ENCODE data around the gene DNAH14. TPM values are rescaled to one million over a fixed set of nuclear protein-coding genes. Genes with fewer than 3 reads are reported as not detected.
A peak's percentile ranks its signal among the peaks of the same experiment; 100 is the strongest.

DNAH14 gene
- total RNA-seq, 1 donor from 2014 or later: 3.0 TPM

DNA sequence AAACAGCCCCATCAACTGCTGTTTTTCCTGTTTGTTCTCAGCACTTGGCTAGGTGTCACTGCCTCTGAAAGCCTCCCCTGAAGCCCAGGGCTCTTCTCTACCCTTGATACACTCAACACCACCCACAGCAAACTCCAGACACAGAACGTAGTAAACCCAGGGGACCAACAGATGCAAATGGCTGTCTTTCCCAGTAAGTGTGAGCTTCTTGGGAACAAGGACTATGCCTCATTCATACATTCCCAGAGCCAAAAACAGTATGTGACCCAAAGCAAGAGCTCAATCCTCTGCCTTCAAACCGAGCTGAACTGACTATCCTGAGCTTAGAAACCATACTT lies 494.0 kb downstream of the DNAH14 start:
- intact Hi-C loops (cut with micrococcal nuclease): no loop called here
- TF ChIP-seq, protein P1, sequence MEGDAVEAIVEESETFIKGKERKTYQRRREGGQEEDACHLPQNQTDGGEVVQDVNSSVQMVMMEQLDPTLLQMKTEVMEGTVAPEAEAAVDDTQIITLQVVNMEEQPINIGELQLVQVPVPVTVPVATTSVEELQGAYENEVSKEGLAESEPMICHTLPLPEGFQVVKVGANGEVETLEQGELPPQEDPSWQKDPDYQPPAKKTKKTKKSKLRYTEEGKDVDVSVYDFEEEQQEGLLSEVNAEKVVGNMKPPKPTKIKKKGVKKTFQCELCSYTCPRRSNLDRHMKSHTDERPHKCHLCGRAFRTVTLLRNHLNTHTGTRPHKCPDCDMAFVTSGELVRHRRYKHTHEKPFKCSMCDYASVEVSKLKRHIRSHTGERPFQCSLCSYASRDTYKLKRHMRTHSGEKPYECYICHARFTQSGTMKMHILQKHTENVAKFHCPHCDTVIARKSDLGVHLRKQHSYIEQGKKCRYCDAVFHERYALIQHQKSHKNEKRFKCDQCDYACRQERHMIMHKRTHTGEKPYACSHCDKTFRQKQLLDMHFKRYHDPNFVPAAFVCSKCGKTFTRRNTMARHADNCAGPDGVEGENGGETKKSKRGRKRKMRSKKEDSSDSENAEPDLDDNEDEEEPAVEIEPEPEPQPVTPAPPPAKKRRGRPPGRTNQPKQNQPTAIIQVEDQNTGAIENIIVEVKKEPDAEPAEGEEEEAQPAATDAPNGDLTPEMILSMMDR (IDR thresholded peaks at IDR 0.05; ENCODE audit: borderline replicate concordance): no peak
- DNase-seq: no peak
- no peaks in the 10 kb centered on the region for H3K9me3 ChIP-seq (replicated peaks)
- H3K36me3 ChIP-seq: peaks cover 32% of the 10 kb centered on the region
- H3K27me3 ChIP-seq (ENCODE audit: low read depth): no peaks in the 10 kb centered on the region
- H3K4me1 ChIP-seq: peaks cover 58% of the 10 kb centered on the region
- H3K4me3 ChIP-seq: no peak overlapping the region
- no peak overlapping the region for H3K27ac ChIP-seq (replicated peaks)

DNA sequence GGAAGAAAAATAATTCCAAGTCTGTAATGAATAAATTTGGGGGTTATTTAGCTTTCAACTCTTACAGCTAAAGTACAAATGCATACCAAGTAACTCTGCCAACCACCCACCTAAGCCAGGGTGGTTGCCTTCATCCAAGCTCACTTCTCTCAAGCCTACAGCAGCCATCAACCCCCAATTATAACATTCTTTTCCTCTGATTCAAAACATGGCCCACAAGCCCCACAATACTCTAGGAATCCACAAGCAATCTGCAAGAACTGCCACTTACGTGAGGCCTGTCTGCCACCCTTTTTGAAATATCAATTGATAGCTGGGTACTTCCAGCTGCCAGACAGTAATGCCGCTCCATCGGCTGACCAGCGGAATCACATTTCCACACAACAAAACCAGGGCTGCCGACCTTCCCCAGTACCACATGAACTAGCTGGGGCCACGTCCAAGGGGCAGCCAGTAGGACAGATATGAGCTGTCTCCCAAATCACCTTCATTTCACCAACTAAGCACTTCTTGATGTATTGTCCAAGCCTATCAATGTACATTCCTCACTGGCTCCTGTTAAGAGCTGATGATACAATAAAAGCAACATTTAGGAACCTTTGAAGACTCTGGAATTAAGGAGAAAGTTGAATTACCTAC lies 495.2 kb downstream of the DNAH14 start:
- no peaks in the 10 kb centered on the region for H3K9me3 ChIP-seq (replicated peaks)
- no peak overlapping the region for H3K4me3 ChIP-seq
- H3K27ac ChIP-seq (replicated peaks): no peak overlapping the region
- intact Hi-C loops (cut with micrococcal nuclease): no loop called here
- DNase-seq: no peak
- no peaks in the 10 kb centered on the region for H3K27me3 ChIP-seq (ENCODE audit: low read depth)
- peaks cover 21% of the 10 kb centered on the region for H3K36me3 ChIP-seq
- TF ChIP-seq, protein P1 (IDR thresholded peaks at IDR 0.05; ENCODE audit: borderline replicate concordance): no peak
- peaks cover 67% of the 10 kb centered on the region for H3K4me1 ChIP-seq

DNA sequence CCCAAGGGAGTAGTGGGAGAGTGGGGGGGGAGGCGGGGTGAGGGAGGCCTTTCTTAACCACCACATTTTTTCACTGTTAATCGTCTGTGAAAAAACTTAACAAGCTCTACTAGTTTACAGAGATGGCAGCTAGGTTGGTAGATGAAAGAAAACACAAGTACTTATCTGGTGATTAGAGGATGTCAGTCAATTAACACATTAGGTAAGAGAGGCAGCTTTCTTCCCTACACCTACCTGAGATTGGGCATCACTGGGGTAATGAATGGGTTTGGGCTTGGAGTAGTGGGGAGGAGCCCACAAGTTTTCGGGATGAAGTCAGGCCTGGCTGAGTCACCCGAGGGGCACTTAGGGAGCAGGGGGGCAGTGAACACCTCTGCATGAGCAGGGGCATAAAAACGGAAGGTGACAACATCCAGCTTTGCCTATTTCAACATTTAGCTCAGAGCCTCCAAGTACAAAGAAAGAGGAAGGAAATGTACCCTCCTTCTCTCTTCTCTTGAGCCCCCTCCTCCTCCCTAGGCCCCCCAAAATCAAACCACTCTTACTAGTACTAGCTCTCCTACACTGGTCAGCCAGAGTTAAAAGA lies 495.8 kb downstream of the DNAH14 start:
- Histone ChIP-seq H3K4me1 (peaks cover 67% of the 10 kb centered on the region), H3K9me3 (replicated peaks) (no peaks in the 10 kb centered on the region), H3K36me3 (peaks cover 15% of the 10 kb centered on the region), H3K27me3 (ENCODE audit: low read depth) (no peaks in the 10 kb centered on the region), H3K4me3 (no peak overlapping the region), H3K27ac (replicated peaks) (no peak overlapping the region)
- TF ChIP-seq, protein P1 (IDR thresholded peaks at IDR 0.05; ENCODE audit: borderline replicate concordance): no peak
- DNase-seq: no peak
- intact Hi-C loops (cut with micrococcal nuclease): no loop called here

DNA sequence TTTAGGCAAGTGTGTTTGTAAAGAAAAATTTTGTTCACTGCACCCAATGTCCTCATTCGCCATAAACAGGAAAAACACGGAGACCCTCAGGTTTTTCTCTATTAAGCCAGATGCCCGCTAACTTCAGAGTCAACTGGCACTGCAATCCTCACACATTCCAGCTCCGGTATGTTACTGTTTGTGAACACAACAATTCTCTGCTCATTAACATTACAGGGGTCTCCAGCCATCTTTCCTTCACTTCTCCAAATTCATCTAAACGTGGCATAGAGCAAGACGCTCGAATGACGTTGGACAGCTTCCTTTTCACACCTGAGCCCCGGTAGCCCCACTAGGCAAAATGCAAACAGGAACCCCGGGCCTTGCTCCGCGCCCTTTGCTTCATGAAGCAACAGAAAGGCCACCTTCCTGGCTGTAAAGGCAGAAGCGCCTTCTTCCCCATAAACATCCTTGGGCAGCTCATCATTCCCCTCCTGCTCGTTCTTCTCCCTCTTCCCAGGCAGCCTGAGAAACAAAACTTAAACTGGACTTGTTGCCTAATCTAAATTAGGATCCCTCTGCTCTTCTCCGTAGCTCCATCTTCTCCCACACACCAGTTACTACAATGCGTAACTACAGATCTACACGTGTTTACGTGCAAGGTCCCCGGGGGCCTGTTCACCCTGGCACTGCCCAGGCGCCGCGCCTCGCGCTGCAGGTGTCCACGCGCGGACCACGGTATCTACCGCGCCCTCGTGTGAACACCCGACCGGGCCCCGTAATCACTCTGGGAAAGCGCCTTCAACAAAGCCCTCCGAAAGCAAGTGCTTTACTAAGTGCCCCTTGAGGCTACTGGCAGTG lies 497.1 kb downstream of the DNAH14 start:
- H3K4me3 ChIP-seq: peak overlapping the region; percentile 96
- H3K4me1 ChIP-seq: peaks cover 67% of the 10 kb centered on the region
- peak; percentile 24 for DNase-seq
- intact Hi-C loops (cut with micrococcal nuclease): no loop called here
- H3K36me3 ChIP-seq: peaks cover 6% of the 10 kb centered on the region
- H3K9me3 ChIP-seq (replicated peaks): peaks cover 6% of the 10 kb centered on the region
- no peaks in the 10 kb centered on the region for H3K27me3 ChIP-seq (ENCODE audit: low read depth)
- TF ChIP-seq, protein P1 (IDR thresholded peaks at IDR 0.05; ENCODE audit: borderline replicate concordance): no peak
- peak overlapping the region; percentile 90 for H3K27ac ChIP-seq (replicated peaks)

DNA sequence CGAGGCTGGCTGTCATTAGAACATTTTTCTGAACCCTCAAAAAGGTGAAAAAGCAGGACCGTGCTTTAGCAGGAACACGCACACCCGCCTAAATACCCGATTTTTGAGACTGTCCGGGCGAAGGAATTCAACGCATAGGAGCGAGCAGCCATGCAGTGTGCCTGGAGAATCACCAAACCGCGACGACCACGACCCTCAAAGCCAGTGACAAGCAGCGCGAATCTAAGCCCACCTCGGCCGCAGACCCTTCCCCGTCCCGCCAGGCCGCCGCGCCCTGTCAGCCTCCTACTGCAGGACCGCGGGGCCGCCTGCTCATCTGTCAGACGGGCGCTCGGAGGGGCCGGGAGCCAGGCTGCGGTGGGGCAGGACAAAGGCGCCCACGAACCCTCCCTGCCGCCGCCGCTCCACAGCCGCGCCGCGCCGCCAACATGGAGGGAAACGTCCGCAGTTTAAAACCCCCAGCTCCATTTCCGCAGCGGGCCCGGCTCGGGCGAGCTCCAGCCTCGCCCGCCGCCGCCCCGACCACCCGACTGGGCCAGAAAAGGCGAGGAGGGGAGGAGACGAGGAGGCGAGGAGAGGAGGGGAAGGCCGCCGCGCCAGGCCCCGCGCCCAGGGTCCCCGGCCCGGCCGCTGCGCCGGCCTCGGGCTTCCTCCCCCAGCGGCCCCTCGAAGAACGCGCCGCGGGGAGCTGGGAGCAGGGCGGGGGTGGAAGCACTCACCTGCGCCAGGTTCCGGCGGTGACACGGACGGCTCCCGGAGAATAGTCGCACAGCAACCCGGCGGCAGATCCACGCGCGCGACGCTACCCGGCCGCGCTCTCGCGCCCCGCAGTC lies 498.0 kb downstream of the DNAH14 start, which contains the start of gene LBR:
Gene LBR (minus strand): TSS at position 804 of the 833 bp plus-strand sequence. CDS start 3,963 bp downstream, outside the sequence.
- peaks cover 10% of the 10 kb centered on the region for H3K9me3 ChIP-seq (replicated peaks)
- H3K36me3 ChIP-seq: no peaks in the 10 kb centered on the region
- H3K27me3 ChIP-seq (ENCODE audit: low read depth): no peaks in the 10 kb centered on the region
- intact Hi-C loops (cut with micrococcal nuclease): no loop called here
- TF ChIP-seq, protein P1 (IDR thresholded peaks at IDR 0.05; ENCODE audit: borderline replicate concordance): peak; percentile 14
- peak within 1 kb of the TSS; percentile 90 for H3K27ac ChIP-seq (replicated peaks)
- H3K4me3 ChIP-seq: peak within 1 kb of the TSS; percentile 96
- H3K4me1 ChIP-seq: peaks cover 66% of the 10 kb centered on the region
- peak; percentile 46 for DNase-seq
